ENCODE results near the gene CPED1.
"Not testable (repeated sequence)": the region's sequence is repeated elsewhere in the genome, so short reads cannot be mapped to it uniquely, and the experiment has no call there.

CPED1 gene

DNA sequence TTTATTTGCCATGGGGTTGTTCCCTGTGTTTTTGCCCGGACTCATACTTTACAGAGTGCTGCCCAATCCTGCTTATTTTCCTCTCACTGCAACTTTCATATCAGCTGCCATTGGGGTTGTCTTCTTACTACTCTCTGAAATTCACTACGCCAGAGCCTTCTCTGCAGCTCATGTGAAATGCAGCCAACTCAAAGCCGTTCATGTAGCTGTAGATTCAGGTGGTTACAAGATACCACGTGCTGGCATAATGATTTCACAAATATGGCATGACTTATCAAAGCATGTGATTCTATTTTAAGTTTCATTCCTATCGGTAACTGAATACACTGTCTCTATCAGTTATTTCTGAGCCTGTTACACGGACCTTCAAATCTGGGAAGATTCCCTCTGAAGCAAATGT, 210.0 kb downstream of the CPED1 start:
- H3K27ac ChIP-seq (ENCODE audit: low read depth, low read length), result no peak overlapping the region
- H3K9ac ChIP-seq (ENCODE audit: low read depth, low read length), result no peak overlapping the region
- WGBS, result 94% methylated on average over 6 of the region's 6 CpGs
- H3K36me3 ChIP-seq (ENCODE audit: insufficient read depth, low read length), result no peaks in the 10 kb centered on the region
- H3K4me3 ChIP-seq (ENCODE audit: low read length), result no peak overlapping the region
- H3K4me1 ChIP-seq (ENCODE audit: insufficient read depth, low read length), result no peaks in the 10 kb centered on the region
- no peaks in the 10 kb centered on the region for H3K9me3 ChIP-seq (ENCODE audit: insufficient read depth, low read depth, low read length)
- H3K27me3 ChIP-seq (ENCODE audit: insufficient read depth, low read length), result no peaks in the 10 kb centered on the region

DNA sequence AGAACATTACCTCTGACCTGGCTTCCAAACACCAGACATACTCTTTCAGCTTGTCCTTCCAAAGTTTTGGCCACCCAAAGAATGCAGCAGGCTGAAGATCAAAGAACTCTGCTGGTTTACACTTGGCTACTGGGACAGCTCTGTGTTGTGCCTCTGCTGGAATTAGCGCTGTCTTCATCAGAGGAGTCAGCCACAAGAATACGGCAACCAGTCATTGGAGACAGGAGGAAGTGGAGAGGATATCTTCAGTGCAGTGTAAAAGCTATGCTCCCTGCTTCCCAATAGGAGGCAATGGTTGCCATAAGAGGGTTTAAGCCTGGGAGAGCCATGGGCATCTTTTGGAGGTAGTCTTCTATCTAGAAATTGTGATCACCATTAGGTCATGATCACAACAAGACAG, 213.6 kb downstream of the CPED1 start:
- H3K4me3 ChIP-seq (ENCODE audit: low read length), result no peak overlapping the region
- no peaks in the 10 kb centered on the region for H3K9me3 ChIP-seq (ENCODE audit: insufficient read depth, low read depth, low read length)
- H3K9ac ChIP-seq (ENCODE audit: low read depth, low read length), result no peak overlapping the region
- no peaks in the 10 kb centered on the region for H3K27me3 ChIP-seq (ENCODE audit: insufficient read depth, low read length)
- H3K27ac ChIP-seq (ENCODE audit: low read depth, low read length), result no peak overlapping the region
- peaks cover 15% of the 10 kb centered on the region; the same call in 1 of the 2 replicates for H3K4me1 ChIP-seq (ENCODE audit: insufficient read depth, low read length)
- WGBS, result 96% methylated on average over 2 of the region's 2 CpGs
- H3K36me3 ChIP-seq (ENCODE audit: insufficient read depth, low read length), result no peaks in the 10 kb centered on the region

DNA sequence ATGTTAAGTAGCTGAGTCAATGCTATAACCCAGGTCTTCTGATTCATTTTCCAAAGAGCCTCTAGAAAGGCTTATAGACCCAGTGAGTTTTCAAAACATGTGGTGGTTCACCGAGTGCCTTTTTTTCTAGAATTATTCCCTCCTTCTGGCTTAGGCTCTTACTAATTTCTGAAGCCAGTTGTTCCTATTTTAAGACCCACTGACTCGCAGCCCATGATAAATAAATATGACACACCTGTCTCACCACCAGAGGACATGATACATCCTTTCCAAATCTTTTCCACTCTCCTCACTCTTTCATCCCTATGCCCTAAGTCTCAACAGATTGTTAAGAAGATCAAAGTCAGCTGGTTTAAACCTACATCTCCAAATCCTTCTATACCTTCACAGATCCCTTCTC, 214.3 kb downstream of the CPED1 start:
- 95% methylated on average over 2 of the region's 2 CpGs for WGBS

DNA sequence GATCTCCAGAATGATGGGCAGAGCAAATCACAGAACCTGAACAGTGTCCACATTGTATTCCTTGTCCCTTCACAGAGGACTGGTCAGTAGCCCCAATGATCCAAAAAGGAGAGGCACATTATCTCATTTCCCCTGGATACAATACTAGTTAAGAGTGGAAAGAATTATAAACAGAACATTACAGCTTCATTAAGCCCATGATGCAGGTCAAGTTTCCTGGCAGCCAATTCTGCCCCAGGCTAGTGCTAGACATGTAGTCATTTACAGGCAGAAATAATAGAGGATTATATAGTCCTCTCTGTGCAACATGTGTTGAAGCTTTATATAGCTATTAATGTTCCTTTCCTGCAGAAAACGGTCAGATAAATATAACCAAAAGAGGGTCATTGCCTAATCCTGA, 216.0 kb downstream of the CPED1 start:
- 92% methylated on average over 1 of the region's 1 CpG for WGBS
- no peaks in the 10 kb centered on the region for H3K36me3 ChIP-seq (ENCODE audit: insufficient read depth, low read length)
- no peaks in the 10 kb centered on the region for H3K27me3 ChIP-seq (ENCODE audit: insufficient read depth, low read length)
- H3K27ac ChIP-seq (ENCODE audit: low read depth, low read length), result no peak overlapping the region
- peaks cover 15% of the 10 kb centered on the region; the same call in 1 of the 2 replicates for H3K4me1 ChIP-seq (ENCODE audit: insufficient read depth, low read length)
- H3K9ac ChIP-seq (ENCODE audit: low read depth, low read length), result no peak overlapping the region
- H3K4me3 ChIP-seq (ENCODE audit: low read length), result no peak overlapping the region
- H3K9me3 ChIP-seq (ENCODE audit: insufficient read depth, low read depth, low read length), result no peaks in the 10 kb centered on the region

More for the DNA sequence above, 214.3 kb downstream of the CPED1 start:
- H3K4me3 ChIP-seq (ENCODE audit: low read length), result no peak overlapping the region
- no peak overlapping the region for H3K27ac ChIP-seq (ENCODE audit: low read depth, low read length)
- no peaks in the 10 kb centered on the region for H3K27me3 ChIP-seq (ENCODE audit: insufficient read depth, low read length)
- no peaks in the 10 kb centered on the region for H3K36me3 ChIP-seq (ENCODE audit: insufficient read depth, low read length)
- peaks cover 15% of the 10 kb centered on the region; the same call in 1 of the 2 replicates for H3K4me1 ChIP-seq (ENCODE audit: insufficient read depth, low read length)
- H3K9me3 ChIP-seq (ENCODE audit: insufficient read depth, low read depth, low read length), result no peaks in the 10 kb centered on the region
- H3K9ac ChIP-seq (ENCODE audit: low read depth, low read length), result no peak overlapping the region

DNA sequence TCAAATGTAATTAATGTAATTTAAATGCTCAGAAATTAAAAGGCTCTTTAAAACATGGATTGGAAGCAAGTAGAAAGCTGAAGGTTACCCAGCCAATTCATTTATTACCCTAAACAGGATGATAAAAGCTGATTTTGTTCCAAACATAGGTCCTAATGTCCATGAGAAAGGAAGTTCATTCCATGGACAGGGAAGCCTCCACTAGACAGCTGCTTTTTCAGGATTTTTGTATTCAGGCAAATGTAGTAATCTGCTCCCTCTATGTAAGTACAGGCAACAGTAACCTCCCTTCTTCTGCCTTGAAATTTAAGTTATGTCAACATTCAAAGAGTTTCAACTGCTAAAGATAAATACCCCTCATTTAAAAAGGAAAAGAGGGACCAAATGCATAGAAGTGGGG, 217.3 kb downstream of the CPED1 start:
- H3K4me1 ChIP-seq (ENCODE audit: insufficient read depth, low read length), result peaks cover 15% of the 10 kb centered on the region; the same call in 1 of the 2 replicates
- H3K27me3 ChIP-seq (ENCODE audit: insufficient read depth, low read length), result no peaks in the 10 kb centered on the region
- H3K27ac ChIP-seq (ENCODE audit: low read depth, low read length), result no peak overlapping the region; the same call in 1 of the 2 replicates
- H3K9me3 ChIP-seq (ENCODE audit: insufficient read depth, low read depth, low read length), result no peaks in the 10 kb centered on the region
- no peak overlapping the region for H3K9ac ChIP-seq (ENCODE audit: low read depth, low read length)
- H3K36me3 ChIP-seq (ENCODE audit: insufficient read depth, low read length), result no peaks in the 10 kb centered on the region
- H3K4me3 ChIP-seq (ENCODE audit: low read length), result no peak overlapping the region

DNA sequence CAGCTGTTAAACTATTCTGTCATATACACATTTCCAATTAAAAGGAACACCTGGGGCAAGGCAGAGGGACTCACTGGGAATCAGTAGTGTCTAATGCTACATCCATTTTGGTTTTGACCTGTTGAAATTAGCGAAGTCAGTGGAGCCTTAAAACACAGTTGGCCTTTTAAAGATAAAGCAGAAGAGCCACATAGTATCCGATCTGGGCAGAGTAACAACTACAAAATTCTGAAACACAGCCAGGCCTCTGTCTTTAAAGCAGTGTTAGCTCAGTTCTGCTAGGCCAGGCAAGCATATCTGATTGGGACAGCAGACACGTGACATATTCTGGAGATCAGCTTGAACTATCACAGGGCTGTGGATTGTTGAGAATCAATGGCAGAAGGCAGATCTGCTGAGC, 222.7 kb downstream of the CPED1 start:
- 0 out of 2 replicates have a peak, but pooled peaks cover 2% of the 10 kb centered on the region for H3K4me1 ChIP-seq (ENCODE audit: insufficient read depth, low read length)
- H3K27ac ChIP-seq (ENCODE audit: low read depth, low read length), result no peak overlapping the region
- WGBS, result 83% methylated on average over 3 of the region's 3 CpGs
- no peaks in the 10 kb centered on the region for H3K36me3 ChIP-seq (ENCODE audit: insufficient read depth, low read length)
- H3K4me3 ChIP-seq (ENCODE audit: low read length), result no peak overlapping the region
- H3K9me3 ChIP-seq (ENCODE audit: insufficient read depth, low read depth, low read length), result no peaks in the 10 kb centered on the region
- no peak overlapping the region for H3K9ac ChIP-seq (ENCODE audit: low read depth, low read length)
- no peaks in the 10 kb centered on the region for H3K27me3 ChIP-seq (ENCODE audit: insufficient read depth, low read length)

DNA sequence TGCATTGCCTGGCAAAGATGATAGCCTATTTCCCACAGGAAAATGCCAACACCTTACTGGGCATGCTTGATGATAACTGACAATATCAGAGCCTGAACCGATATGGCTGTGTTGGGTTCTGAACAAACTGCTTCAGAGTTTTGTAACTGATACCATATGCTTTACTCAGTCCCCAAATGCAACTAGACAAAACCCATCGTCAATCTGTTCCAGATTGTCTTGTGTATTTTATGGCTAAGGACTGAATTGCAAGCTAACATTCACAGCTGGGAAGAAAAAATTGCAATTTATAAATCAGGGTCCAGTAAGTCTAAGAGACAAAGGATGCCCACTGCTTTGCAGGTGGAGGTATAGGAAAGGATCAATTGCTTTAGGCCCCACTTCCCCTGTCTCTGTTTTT, 223.5 kb downstream of the CPED1 start:
- Histone ChIP-seq H3K36me3 (ENCODE audit: insufficient read depth, low read length) (no peaks in the 10 kb centered on the region), H3K27ac (ENCODE audit: low read depth, low read length) (no peak overlapping the region), H3K4me1 (ENCODE audit: insufficient read depth, low read length) (no peaks in the 10 kb centered on the region), H3K9me3 (ENCODE audit: insufficient read depth, low read depth, low read length) (no peaks in the 10 kb centered on the region), H3K4me3 (ENCODE audit: low read length) (no peak overlapping the region), H3K9ac (ENCODE audit: low read depth, low read length) (no peak overlapping the region), H3K27me3 (ENCODE audit: insufficient read depth, low read length) (no peaks in the 10 kb centered on the region)
- WGBS, result 95% methylated on average over 2 of the region's 2 CpGs

DNA sequence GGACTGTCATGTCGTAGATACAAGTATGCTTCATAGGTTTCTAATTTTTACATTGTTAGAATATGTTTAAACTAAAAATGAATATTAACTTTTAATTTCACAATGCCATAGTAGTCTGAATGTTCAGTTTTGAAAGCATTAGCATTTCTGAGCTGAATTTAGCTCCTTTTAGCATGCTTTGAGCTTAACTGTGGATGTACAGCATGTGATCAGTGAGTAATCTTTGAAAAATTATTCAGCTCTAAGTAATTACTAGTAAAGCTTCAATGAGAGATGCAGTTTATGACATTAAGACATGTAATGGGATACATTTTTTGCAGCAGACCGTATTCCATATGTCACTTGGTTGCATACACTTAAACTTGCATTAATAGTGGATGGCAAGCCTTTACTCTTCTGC, 226.1 kb downstream of the CPED1 start:
- Histone ChIP-seq H3K27ac (ENCODE audit: low read depth, low read length) (no peak overlapping the region), H3K36me3 (ENCODE audit: insufficient read depth, low read length) (no peaks in the 10 kb centered on the region), H3K27me3 (ENCODE audit: insufficient read depth, low read length) (no peaks in the 10 kb centered on the region), H3K4me3 (ENCODE audit: low read length) (no peak overlapping the region), H3K9ac (ENCODE audit: low read depth, low read length) (no peak overlapping the region), H3K4me1 (ENCODE audit: insufficient read depth, low read length) (no peaks in the 10 kb centered on the region), H3K9me3 (ENCODE audit: insufficient read depth, low read depth, low read length) (no peaks in the 10 kb centered on the region)
- WGBS, result 93% methylated on average over 1 of the region's 2 CpGs

DNA sequence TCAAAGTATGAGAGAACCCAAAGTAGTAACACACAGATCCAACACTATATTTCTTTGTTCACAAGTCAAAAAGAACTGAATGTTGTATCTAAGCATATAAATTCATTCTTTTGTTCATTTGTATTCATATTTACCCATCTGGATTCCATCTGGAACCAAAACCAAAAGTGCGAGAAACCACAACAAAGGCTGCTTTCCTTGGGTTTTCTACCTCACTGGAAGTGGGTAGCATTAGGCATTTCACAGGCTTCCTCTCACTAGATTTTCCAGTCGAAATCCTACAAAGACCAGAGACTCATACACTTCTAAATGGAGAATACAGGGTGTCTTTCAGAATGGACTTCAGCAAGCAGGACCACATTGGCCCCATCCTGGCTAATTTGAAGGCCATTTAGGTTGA, 230.5 kb downstream of the CPED1 start:
- H3K9ac ChIP-seq (ENCODE audit: low read depth, low read length), result no peak overlapping the region
- WGBS, result 88% methylated on average over 2 of the region's 2 CpGs
- no peaks in the 10 kb centered on the region for H3K9me3 ChIP-seq (ENCODE audit: insufficient read depth, low read depth, low read length)
- H3K27ac ChIP-seq (ENCODE audit: low read depth, low read length), result no peak overlapping the region
- H3K4me3 ChIP-seq (ENCODE audit: low read length), result no peak overlapping the region
- no peaks in the 10 kb centered on the region for H3K36me3 ChIP-seq (ENCODE audit: insufficient read depth, low read length)
- H3K4me1 ChIP-seq (ENCODE audit: insufficient read depth, low read length), result no peaks in the 10 kb centered on the region
- H3K27me3 ChIP-seq (ENCODE audit: insufficient read depth, low read length), result no peaks in the 10 kb centered on the region

DNA sequence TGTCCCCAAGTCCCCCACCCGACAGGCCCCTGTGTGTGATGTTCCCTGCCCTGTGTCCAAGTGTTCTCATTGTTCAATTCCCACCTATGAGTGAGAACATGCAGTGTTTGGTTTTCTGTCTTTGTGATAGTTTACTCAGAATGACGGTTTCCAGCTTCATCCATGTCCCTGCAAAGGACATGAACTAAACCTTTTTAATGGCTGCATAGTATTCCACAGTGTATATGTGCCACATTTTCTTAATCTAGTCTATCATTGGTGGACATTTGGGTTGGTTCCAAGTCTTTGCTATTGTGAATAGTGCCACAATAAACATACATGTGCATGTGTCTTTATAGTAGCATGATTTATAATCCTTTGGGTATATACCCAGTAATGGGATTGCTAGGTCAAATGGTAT, 232.6 kb downstream of the CPED1 start:
- not testable (repeated sequence) for H3K27ac ChIP-seq (ENCODE audit: low read depth, low read length); H3K27me3 ChIP-seq (ENCODE audit: insufficient read depth, low read length); H3K4me1 ChIP-seq (ENCODE audit: insufficient read depth, low read length); H3K36me3 ChIP-seq (ENCODE audit: insufficient read depth, low read length); H3K4me3 ChIP-seq (ENCODE audit: low read length); H3K9me3 ChIP-seq (ENCODE audit: insufficient read depth, low read depth, low read length); H3K9ac ChIP-seq (ENCODE audit: low read depth, low read length)
- 94% methylated on average over 2 of the region's 2 CpGs for WGBS

DNA sequence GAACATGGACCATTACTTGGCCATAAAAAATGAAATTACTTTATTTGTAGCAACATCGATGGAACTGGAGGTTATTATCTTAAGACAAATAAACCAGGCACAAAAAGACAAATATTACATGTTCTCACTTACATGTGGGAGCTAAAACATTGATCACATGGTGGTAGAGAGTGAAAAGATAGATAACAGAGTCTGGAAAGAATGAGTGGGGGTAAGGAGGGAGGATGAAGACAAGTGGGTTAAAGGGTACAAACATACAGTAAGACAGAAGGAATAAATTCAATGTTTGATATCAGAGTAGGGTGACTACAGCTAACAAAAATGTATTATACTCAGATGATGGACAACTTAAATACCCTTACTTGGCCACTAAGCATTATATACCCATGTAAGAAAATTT, 240.3 kb downstream of the CPED1 start:
- Histone ChIP-seq H3K9ac (ENCODE audit: low read depth, low read length) (no peak overlapping the region), H3K9me3 (ENCODE audit: insufficient read depth, low read depth, low read length) (no peaks in the 10 kb centered on the region), H3K27ac (ENCODE audit: low read depth, low read length) (no peak overlapping the region), H3K36me3 (ENCODE audit: insufficient read depth, low read length) (no peaks in the 10 kb centered on the region), H3K27me3 (ENCODE audit: insufficient read depth, low read length) (no peaks in the 10 kb centered on the region), H3K4me1 (ENCODE audit: insufficient read depth, low read length) (no peaks in the 10 kb centered on the region), H3K4me3 (ENCODE audit: low read length) (no peak overlapping the region)
- 100% methylated on average over 1 of the region's 1 CpG for WGBS

DNA sequence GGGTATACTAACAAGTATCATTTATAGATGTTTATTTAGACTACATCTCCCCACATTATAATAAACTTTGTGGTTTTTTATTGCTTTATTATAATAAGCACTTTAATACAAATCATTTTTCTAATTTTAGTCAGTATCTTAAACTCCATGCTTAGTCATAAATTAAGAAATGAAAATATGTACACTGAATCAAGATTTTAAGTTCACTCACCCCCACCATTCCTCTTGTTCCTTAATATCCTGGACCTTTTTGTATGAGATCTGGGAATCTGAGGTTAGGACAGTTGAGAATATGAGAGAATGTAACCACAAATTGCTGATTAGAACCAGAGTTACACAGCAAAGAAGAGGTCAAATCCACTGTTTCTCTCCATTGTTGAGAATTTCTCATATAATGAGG, 246.7 kb downstream of the CPED1 start:
- H3K36me3 ChIP-seq (ENCODE audit: insufficient read depth, low read length), result no peaks in the 10 kb centered on the region
- no peaks in the 10 kb centered on the region for H3K9me3 ChIP-seq (ENCODE audit: insufficient read depth, low read depth, low read length)
- H3K4me3 ChIP-seq (ENCODE audit: low read length), result no peak overlapping the region
- no peak overlapping the region for H3K9ac ChIP-seq (ENCODE audit: low read depth, low read length)
- no peaks in the 10 kb centered on the region for H3K27me3 ChIP-seq (ENCODE audit: insufficient read depth, low read length)
- H3K4me1 ChIP-seq (ENCODE audit: insufficient read depth, low read length), result no peaks in the 10 kb centered on the region
- no peak overlapping the region for H3K27ac ChIP-seq (ENCODE audit: low read depth, low read length)
